Astrocyte of the cerebellum (primary cell): Measurements from ENCODE around the gene CHD6.
A peak's percentile ranks its signal among the peaks of the same experiment; 100 is the strongest.

ENCODE experiments used
- DNase-seq: peaks from one replicate; pipeline ENCODE4 v3.0.0-alpha.2; 2011; ENCODE audit warnings: low read depth
- H3K4me3 ChIP-seq: 2 replicates; pipeline ENCODE4 v1.5.1; 2011; ENCODE audit warnings: mild to moderate bottlenecking, low read depth, low read length, moderate library complexity
- in situ Hi-C: cut with HindIII; loops from 2 replicates; pipeline ENCODE4 v1.10.0; 2017; ENCODE audit warnings: low sequenced_read_pairs
- TF ChIP-seq, protein P1 (sequence below): IDR thresholded peaks from 2 replicates; pipeline ENCODE4 v1.5.1; 2012; ENCODE audit warnings: low read length, low read depth, moderate library complexity, mild to moderate bottlenecking; ENCODE audit errors: missing control alignments

Gene CHD6, protein sequence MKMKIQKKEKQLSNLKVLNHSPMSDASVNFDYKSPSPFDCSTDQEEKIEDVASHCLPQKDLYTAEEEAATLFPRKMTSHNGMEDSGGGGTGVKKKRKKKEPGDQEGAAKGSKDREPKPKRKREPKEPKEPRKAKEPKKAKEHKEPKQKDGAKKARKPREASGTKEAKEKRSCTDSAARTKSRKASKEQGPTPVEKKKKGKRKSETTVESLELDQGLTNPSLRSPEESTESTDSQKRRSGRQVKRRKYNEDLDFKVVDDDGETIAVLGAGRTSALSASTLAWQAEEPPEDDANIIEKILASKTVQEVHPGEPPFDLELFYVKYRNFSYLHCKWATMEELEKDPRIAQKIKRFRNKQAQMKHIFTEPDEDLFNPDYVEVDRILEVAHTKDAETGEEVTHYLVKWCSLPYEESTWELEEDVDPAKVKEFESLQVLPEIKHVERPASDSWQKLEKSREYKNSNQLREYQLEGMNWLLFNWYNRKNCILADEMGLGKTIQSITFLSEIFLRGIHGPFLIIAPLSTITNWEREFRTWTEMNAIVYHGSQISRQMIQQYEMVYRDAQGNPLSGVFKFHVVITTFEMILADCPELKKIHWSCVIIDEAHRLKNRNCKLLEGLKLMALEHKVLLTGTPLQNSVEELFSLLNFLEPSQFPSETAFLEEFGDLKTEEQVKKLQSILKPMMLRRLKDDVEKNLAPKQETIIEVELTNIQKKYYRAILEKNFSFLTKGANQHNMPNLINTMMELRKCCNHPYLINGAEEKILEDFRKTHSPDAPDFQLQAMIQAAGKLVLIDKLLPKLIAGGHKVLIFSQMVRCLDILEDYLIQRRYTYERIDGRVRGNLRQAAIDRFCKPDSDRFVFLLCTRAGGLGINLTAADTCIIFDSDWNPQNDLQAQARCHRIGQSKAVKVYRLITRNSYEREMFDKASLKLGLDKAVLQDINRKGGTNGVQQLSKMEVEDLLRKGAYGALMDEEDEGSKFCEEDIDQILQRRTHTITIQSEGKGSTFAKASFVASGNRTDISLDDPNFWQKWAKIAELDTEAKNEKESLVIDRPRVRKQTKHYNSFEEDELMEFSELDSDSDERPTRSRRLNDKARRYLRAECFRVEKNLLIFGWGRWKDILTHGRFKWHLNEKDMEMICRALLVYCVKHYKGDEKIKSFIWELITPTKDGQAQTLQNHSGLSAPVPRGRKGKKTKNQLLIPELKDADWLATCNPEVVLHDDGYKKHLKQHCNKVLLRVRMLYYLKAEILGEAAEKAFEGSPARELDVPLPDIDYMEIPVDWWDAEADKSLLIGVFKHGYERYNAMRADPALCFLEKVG (N-terminal part only)

DNA sequence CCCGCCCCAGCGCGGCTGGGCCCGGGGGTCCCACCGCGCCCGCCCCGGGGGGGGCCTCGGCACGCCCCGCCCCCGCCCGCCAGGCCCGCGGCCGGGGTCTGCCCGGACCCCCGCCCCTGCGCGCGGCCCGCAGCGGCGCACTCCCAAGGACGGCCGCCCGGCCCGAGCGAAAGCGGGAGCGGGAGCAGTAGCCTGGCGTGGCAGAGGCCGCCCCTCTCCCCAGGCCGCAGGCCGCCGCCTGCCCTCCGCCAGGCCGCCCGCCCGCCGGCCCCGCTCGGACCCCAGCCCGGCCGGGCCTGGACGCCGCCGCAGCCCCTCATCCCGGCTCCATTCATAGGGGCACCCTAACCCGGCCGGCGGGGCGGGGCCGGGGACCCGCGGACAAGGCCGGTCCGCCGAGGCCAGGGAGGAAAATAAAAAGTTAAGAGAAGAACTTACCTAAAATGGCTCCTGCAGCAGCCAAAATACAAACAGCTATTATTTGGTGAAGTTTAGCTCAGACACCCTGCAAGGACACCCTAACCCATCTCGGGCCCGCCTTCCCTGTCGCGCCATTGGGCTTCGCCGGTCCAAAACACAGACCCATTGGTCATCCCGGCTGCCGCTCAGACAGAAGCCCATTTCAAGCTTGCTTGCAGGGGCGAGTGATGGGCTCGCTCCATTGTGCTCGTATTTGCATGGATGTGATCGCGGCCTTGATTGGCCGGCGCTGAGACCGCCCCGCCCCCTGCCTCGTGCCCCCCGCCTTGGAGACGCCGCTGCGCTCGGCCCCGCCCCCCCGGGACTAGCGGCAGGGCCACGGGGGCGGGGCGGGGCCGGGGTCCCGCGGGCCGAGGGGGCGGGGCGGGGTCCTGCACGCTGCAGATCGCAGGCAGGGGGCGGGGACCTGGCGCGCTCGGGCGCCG lies at the start of gene CHD6:
CHD6 (minus strand) TSS at position 476 of the 905 bp plus-strand sequence. CDS start 67,040 bp downstream, outside the sequence.
- in situ Hi-C loops = no loop called here
- TF ChIP-seq, protein P1, sequence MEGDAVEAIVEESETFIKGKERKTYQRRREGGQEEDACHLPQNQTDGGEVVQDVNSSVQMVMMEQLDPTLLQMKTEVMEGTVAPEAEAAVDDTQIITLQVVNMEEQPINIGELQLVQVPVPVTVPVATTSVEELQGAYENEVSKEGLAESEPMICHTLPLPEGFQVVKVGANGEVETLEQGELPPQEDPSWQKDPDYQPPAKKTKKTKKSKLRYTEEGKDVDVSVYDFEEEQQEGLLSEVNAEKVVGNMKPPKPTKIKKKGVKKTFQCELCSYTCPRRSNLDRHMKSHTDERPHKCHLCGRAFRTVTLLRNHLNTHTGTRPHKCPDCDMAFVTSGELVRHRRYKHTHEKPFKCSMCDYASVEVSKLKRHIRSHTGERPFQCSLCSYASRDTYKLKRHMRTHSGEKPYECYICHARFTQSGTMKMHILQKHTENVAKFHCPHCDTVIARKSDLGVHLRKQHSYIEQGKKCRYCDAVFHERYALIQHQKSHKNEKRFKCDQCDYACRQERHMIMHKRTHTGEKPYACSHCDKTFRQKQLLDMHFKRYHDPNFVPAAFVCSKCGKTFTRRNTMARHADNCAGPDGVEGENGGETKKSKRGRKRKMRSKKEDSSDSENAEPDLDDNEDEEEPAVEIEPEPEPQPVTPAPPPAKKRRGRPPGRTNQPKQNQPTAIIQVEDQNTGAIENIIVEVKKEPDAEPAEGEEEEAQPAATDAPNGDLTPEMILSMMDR = no peak
- H3K4me3 ChIP-seq = peak within 1 kb of the TSS; percentile 86
- DNase-seq = peak; percentile 99

DNA sequence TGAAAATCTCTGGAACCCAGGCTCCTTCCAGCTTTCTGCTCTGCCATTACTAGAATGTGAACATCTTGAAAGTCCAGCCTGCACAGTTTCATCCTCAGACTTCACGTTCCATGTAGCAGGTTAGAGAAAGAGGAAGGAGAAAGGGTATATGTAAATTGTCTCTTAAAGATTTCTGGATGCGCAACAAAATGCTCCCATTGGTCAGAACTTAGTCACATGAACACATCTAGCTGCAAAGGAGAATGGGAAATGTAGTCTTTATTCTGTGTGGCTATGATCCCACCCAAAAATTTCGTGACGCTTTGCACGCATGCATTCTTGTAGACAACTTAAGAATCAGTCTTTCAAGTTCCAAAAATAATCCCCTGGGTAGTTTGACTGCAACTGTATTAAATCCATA lies 46.4 kb upstream of the CHD6 start:
- H3K4me3 ChIP-seq = no peak overlapping the region
- TF ChIP-seq, protein P1 = no peak
- no peak for DNase-seq
- in situ Hi-C loops = no loop called here

DNA sequence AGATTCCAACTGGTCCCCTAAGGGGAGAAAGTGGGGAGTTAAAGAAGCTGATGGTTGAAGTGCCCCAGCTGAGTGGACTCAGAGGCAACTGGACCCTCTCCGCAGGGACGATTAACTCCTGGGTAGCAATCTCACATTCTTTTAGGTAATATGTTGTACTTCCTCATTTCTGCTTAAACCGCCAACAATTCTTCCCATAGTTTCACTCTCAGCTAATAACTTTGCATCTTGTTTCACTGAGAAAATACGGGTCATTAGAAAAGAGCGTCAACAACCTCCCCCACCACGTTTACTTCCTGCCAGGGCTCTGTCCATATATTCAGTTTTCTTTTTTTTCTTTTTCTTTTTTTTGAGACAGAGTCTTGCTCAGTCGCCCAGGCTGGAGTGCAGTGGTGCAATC lies 39.5 kb upstream of the CHD6 start:
- no peak overlapping the region for H3K4me3 ChIP-seq
- in situ Hi-C loops = no loop called here
- no peak for DNase-seq

GRCh38 chr20:41655962-41656618 lies 37.9 kb upstream of the CHD6 start:
- no peak for DNase-seq
- no peak overlapping the region for H3K4me3 ChIP-seq
- TF ChIP-seq, protein P1 = no peak
- in situ Hi-C loops = no loop called here

More for the DNA sequence above, 39.5 kb upstream of the CHD6 start:
- TF ChIP-seq, protein P1 = no peak

DNA sequence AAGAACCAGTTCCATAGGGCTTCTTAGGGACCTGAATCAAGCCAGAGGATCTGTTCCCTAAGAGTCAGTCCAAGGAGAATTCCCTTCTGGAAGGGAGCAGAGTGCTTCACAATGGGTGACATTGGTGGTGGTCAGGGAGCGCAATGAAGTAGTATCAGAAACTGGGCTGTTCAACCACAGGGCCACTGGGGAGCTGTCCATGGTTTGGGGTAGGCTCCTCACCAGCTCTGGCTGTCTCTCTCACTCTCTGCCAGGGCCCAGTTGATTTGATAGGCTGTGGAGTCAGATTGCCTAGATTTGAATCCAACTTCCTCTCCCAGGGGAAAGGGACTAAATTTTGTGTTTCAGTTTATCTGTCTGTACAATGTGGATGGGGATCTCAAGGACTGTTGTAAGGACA lies 36.7 kb upstream of the CHD6 start:
- no peak for DNase-seq
- in situ Hi-C loops = no loop called here
- H3K4me3 ChIP-seq = no peak overlapping the region
- TF ChIP-seq, protein P1 = no peak
